Esophagus squamous epithelium (tissue), 5 donors: Measurements from ENCODE around the gene ICAM3. TPM values are rescaled to one million over a fixed set of nuclear protein-coding genes. Genes with fewer than 3 reads are reported as not detected.

Experiments used
- DNase-seq: peaks from one replicate; lab custom pipeline; 2025; lab: John Stamatoyannopoulos, UW
- H3K27ac ChIP-seq, 4 donors: fragments of 200-600 bp; sonication (generic); one replicate each; pipeline ENCODE4 v1.5.1; 2016 to 2019; ENCODE audit warnings: mild to moderate bottlenecking in 1 of 4
- H3K27me3 ChIP-seq, 4 donors: fragments of 200-600 bp; sonication (generic); 1 replicate in 3 of 4; 2 replicates in 1 of 4; pipeline versions ENCODE4 v1.5.1 to v1.6.0; 2017 to 2021; ENCODE audit warnings: antibody characterized with exemption in 1 of 4
- H3K36me3 ChIP-seq, 3 donors: fragments of 200-600 bp; sonication (generic); one replicate each; pipeline ENCODE4 v1.5.1; 2016 to 2019
- H3K4me1 ChIP-seq, 3 donors: fragments of 200-600 bp; sonication (generic); one replicate each; pipeline ENCODE4 v1.5.1; 2017 to 2019
- H3K4me3 ChIP-seq, 4 donors: fragments of 200-600 bp; sonication (generic); 1 replicate in 3 of 4; 2 replicates in 1 of 4; pipeline ENCODE4 v1.5.1; 2016 to 2019; ENCODE audit warnings: mild to moderate bottlenecking in 2 of 4, moderate library complexity in 1 of 4
- H3K9me3 ChIP-seq, 3 donors: fragments of 200-600 bp; sonication (generic); one replicate each; pipeline ENCODE4 v1.5.1; 2016 to 2019
- CTCF ChIP-seq, 6 experiments: fragments of 450-650 bp in 4 of 6; fragments of 200-600 bp in 2 of 6; sonication (generic) in 2 of 6; IDR thresholded peaks; one replicate each; pipeline ENCODE4 v1.5.1; 2016 to 2019; ENCODE audit warnings: antibody characterized with exemption in 6 of 6, mild to moderate bottlenecking in 4 of 6, moderate library complexity in 4 of 6
- POLR2A ChIP-seq, 4 donors: fragments of 450-650 bp; IDR thresholded peaks; one replicate each; pipeline ENCODE4 v1.6.1; 2017; ENCODE audit warnings: antibody characterized with exemption in 4 of 4, mild to moderate bottlenecking in 4 of 4, moderate library complexity in 3 of 4
- WGBS, 2 donors: methylation state at CpG; one replicate each; pipeline ENCODE4 v1.1.5; 2018; 5-methylcytosine and 5-hydroxymethylcytosine counted together
- intact Hi-C: fragments of 100-400 bp; cut with DNase I; formaldehyde crosslinking; loops from one replicate; pipeline ENCODE4 v1.15.0; 2022
- small RNA-seq, 4 donors: library from RNA; depleted of rRNA; stranded (forward); fragments of <200 nt; gene quantifications; one replicate each; pipeline ENCODE3, GENCODE V24; 2016
- total RNA-seq, 4 donors: library from RNA; depleted of rRNA; stranded (reverse); fragments of >200 nt; gene quantifications; one replicate each; pipeline ENCODE4 v1.1.0, GENCODE V29; 2016
- donor health status: DM: yes; HTN: yes; CAD: no.

Gene ICAM3
- total RNA-seq, 4 donors from 2014 or later = 4.3 to 22.7 (median 8.0) TPM

- Histone ChIP-seq H3K36me3 (peaks cover 0 to 38% (median 16%) of the 10 kb centered on the region in 3 donors), H3K27me3 (peaks cover 0 to 30% (median 3%) of the 10 kb centered on the region in 4 donors), H3K4me1 (peaks cover 28 to 58% (median 34%) of the 10 kb centered on the region in 3 donors), H3K27ac (no peak overlapping the region), H3K9me3 (no peaks in the 10 kb centered on the region), H3K4me3 (no peak overlapping the region)
- TF ChIP-seq CTCF (IDR thresholded peaks at IDR 0.05) (no peak), POLR2A (IDR thresholded peaks at IDR 0.05) (no peak)
- intact Hi-C loops = no loop called here
- 89 to 97% methylated on average over 12 to 14 of the region's 34 CpGs for WGBS, 2 donors
- no peak for DNase-seq
Measured at GRCh38 chr19:10284065-10284959, 55.1 kb downstream of the ICAM3 start.

Small RNAs within 50 kb of the gene (small RNA-seq; reads per million reads assigned to genes)
- gene AC011511.1 (0 reads per million in 4 donors), gene AC011511.4 (0 to 0.09 (median 0) reads per million in 4 donors)

Other genes starting within 250 kb of the ICAM3 start
- under 1 TPM in 1 of 4 donors, not detected in 3; 0.42 TPM for gene ANGPTL6, start 236.9 kb downstream of the ICAM3 start, total RNA-seq
- gene PPAN, start 233.3 kb downstream of the ICAM3 start, total RNA-seq = 10 to 100 TPM; 31.9 to 56.1 (median 39.6) TPM
- gene P2RY11, start 227.9 kb downstream of the ICAM3 start, total RNA-seq = 1 to 10 TPM; 2.9 to 9.2 (median 5.8) TPM
- gene EIF3G, start 219.7 kb downstream of the ICAM3 start, total RNA-seq = 100 to 1,000 TPM; 146 to 253 (median 183) TPM
- gene DNMT1, start 144.7 kb downstream of the ICAM3 start, total RNA-seq = 10 to 100 TPM; 29.5 to 80.6 (median 48.4) TPM
- 1 to 10 TPM; 1.6 to 6.1 (median 3.3) TPM for gene S1PR2, start 108.3 kb downstream of the ICAM3 start, total RNA-seq
- 100 to 1,000 TPM in 2 of 4 donors, 10 to 100 TPM in 2; 77.6 to 105 (median 92.6) TPM for gene MRPL4, start 87.4 kb downstream of the ICAM3 start, total RNA-seq
- 10 to 100 TPM in 1 of 4 donors, 1 to 10 TPM in 3; 5.4 to 26.4 (median 7.7) TPM for gene ICAM1, start 68.5 kb downstream of the ICAM3 start, total RNA-seq
- under 1 TPM in 2 of 4 donors, not detected in 2; 0.29 to 0.76 TPM for gene ICAM4, start 52.7 kb downstream of the ICAM3 start, total RNA-seq
- gene ICAM5, start 49.7 kb downstream of the ICAM3 start, total RNA-seq = 1 to 10 TPM in 2 of 4 donors, under 1 TPM in 1, not detected in 1; 0.12 to 1.6 (median 1.3) TPM
- 1 to 10 TPM in 2 of 4 donors, under 1 TPM in 2; 0.79 to 1.5 (median 1.2) TPM for gene ZGLP1, start 29.8 kb downstream of the ICAM3 start, total RNA-seq
- gene FDX2, start 23.6 kb downstream of the ICAM3 start, total RNA-seq = 10 to 100 TPM in 2 of 4 donors, 1 to 10 TPM in 2; 8.0 to 20.7 (median 12.3) TPM
- gene RAVER1, start 6.1 kb downstream of the ICAM3 start, total RNA-seq = 10 to 100 TPM; 13.8 to 26.8 (median 19.7) TPM
- gene TYK2, start 40.9 kb upstream of the ICAM3 start, total RNA-seq = 10 to 100 TPM; 41.8 to 74.2 (median 50.7) TPM
- gene CDC37, start 63.9 kb upstream of the ICAM3 start, total RNA-seq = 100 to 1,000 TPM; 128 to 171 (median 152) TPM
- 1 to 10 TPM in 3 of 4 donors, under 1 TPM in 1; 0.87 to 7.1 (median 2.3) TPM for gene PDE4A, start 80.9 kb upstream of the ICAM3 start, total RNA-seq
- gene KEAP1, start 163.7 kb upstream of the ICAM3 start, total RNA-seq = 10 to 100 TPM; 66.2 to 86.9 (median 76.4) TPM
- 10 to 100 TPM in 3 of 4 donors, 1 to 10 TPM in 1; 8.9 to 27.2 (median 16.3) TPM for gene S1PR5, start 177.8 kb upstream of the ICAM3 start, total RNA-seq
- gene ATG4D, start 204.3 kb upstream of the ICAM3 start, total RNA-seq = 10 to 100 TPM; 46.5 to 59.3 (median 51.4) TPM
- 10 to 100 TPM; 18.2 to 30.3 (median 23.9) TPM for gene KRI1, start 226.4 kb upstream of the ICAM3 start, total RNA-seq
- 10 to 100 TPM in 1 of 4 donors, 1 to 10 TPM in 3; 5.1 to 14.4 (median 6.2) TPM for gene CDKN2D, start 229.4 kb upstream of the ICAM3 start, total RNA-seq
- 10 to 100 TPM; 24.8 to 67.0 (median 57.1) TPM for gene AP1M2, start 247.7 kb upstream of the ICAM3 start, total RNA-seq